Activated B cell treated with CpG ODN at 0.5 μM for 24 hours (primary cell): ENCODE results near the gene TBC1D16. TPM values are rescaled to one million over a fixed set of nuclear protein-coding genes. Genes with fewer than 3 reads are reported as not detected.

Experiments
- ATAC-seq: fragments of 200-7000 bp; cut with Tn5 transposase; one replicate; pipeline ENCODE4 v1.10.0; 2021; ENCODE audit warnings: low read depth, mild to moderate bottlenecking, moderate library complexity
- CTCF ChIA-PET: fragments of 350-600 bp; sonication (Branson Sonifier 250); formaldehyde crosslinking; loops from one replicate; lab custom pipeline; 2021; ENCODE audit warnings: antibody characterized with exemption; lab: Charles Lee
- POLR2A ChIA-PET: fragments of 350-600 bp; sonication (Branson Sonifier 250); formaldehyde crosslinking; loops from one replicate; lab custom pipeline; 2021; ENCODE audit warnings: antibody characterized with exemption; lab: Charles Lee
- DNase-seq: peaks from one replicate; pipeline ENCODE4 v3.0.0; 2022
- H3K27ac Mint-ChIP-seq: one replicate; pipeline ENCODE4 v1.8.0; 2020; ENCODE audit warnings: mixed read lengths
- H3K27me3 Mint-ChIP-seq: one replicate; pipeline ENCODE4 v1.8.0; 2021; ENCODE audit warnings: mixed read lengths
- H3K36me3 Mint-ChIP-seq: one replicate; pipeline ENCODE4 v1.8.0; 2021; ENCODE audit warnings: low read depth, mixed read lengths
- H3K4me1 Mint-ChIP-seq: one replicate; pipeline ENCODE4 v1.8.0; 2021; ENCODE audit warnings: mixed read lengths
- H3K4me3 Mint-ChIP-seq: one replicate; pipeline ENCODE4 v1.8.0; 2020; ENCODE audit warnings: mild to moderate bottlenecking, mixed read lengths
- H3K9me3 Mint-ChIP-seq: one replicate; pipeline ENCODE4 v1.8.0; 2020; ENCODE audit warnings: mixed read lengths
- CTCF ChIP-seq: fragments of 200-600 bp; IDR thresholded peaks from one replicate; pipeline ENCODE4 v1.8.0; 2022; ENCODE audit warnings: antibody characterized with exemption, mild to moderate bottlenecking
- intact Hi-C: fragments of 100-400 bp; cut with micrococcal nuclease; formaldehyde crosslinking; loops from one replicate; pipeline ENCODE4 v1.15.1; 2024
- total RNA-seq: library from RNA; stranded (reverse); gene quantifications from 2 replicates; pipeline ENCODE4 v1.2.3, GENCODE V29; 2022

Gene TBC1D16
- total RNA-seq, 1 donor from 2014 or later = 2.6 TPM

DNA sequence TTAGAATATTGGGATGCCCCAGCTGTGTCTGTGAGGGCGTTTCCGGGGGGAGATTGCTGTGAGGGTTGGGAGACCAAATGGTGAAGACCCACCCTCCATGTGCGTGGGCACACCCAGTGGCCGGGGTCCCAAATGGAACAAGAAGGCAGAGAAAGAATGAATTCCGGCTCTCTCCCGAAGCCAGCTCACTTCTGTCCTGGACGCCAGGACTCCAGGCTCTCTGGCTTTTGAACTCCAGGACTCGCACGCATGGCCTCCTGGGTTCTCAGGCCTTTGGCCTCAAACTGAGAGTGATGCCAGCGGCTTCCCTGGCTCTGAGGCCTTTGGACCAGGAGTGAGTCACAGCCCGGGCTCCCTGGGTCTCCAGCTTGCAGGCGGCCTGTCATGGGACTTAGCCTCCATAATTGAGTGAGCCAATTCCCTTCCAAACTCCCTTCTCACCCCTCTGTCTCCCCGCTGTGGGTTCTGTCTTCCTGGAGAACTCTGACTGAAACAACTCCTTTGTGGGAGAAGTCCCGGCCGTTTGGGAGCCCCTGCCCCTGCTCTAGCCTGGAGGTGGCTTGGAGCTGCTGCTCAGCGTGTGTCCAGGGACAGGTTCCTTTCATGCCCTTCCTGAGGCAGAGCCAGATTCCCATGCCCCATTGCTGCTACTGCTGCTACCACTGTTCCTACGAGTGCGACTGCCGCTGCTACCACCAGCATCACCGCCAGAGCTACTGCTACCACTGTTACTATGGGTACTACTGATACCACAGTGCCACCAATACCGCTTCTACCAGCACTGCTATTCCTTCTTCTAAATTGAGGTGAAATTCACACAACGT is 146.6 kb downstream of the TBC1D16 start:
- ATAC-seq (no peak), DNase-seq (no peak)
- ChIA-PET CTCF (no interaction called here), POLR2A (no interaction called here)
- peaks cover 41% of the 10 kb centered on the region for H3K27me3 Mint-ChIP-seq
- intact Hi-C loops = no loop called here
- no peak overlapping the region for H3K27ac Mint-ChIP-seq
- TF ChIP-seq CTCF = no peak
- no peaks in the 10 kb centered on the region for H3K36me3 Mint-ChIP-seq
- no peak overlapping the region for H3K4me3 Mint-ChIP-seq
- no peaks in the 10 kb centered on the region for H3K4me1 Mint-ChIP-seq
- no peaks in the 10 kb centered on the region for H3K9me3 Mint-ChIP-seq

DNA sequence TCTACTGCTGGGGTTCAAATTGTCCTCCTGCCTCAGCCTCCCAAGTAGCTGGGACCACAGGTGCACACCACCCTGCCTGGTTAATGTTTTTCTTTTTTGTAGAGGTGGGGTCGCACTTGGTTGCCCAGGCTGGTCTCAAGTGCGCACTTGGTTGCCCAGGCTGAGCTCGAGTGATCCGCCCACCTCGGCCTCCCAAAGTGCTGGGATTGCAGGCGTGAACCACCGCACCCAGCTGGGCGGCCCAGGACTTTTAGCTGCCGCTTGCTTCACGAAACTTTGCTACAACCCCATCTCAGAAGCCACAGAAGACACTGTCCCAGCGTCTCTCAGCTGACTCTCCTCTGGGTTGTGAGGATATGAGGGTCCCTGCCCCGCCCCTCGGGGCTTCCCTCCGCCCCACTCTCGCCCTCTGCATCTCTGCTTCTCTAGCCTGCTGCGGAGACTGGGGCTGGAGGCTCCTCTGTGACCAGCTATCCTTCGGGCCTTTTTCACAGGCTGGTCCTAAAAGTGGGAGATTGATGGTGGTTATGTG is 147.6 kb downstream of the TBC1D16 start:
- intact Hi-C loops = no loop called here
- ChIA-PET CTCF (no interaction called here), POLR2A (no interaction called here)
- Mint-ChIP-seq H3K27me3 (peaks cover 50% of the 10 kb centered on the region), H3K4me3 (no peak overlapping the region), H3K27ac (no peak overlapping the region), H3K4me1 (no peaks in the 10 kb centered on the region), H3K9me3 (no peaks in the 10 kb centered on the region), H3K36me3 (no peaks in the 10 kb centered on the region)
- ATAC-seq (no peak), DNase-seq (no peak)
- no peak for TF ChIP-seq CTCF

- H3K36me3 Mint-ChIP-seq = no peaks in the 10 kb centered on the region
- TF ChIP-seq CTCF = no peak
- H3K4me3 Mint-ChIP-seq = no peak overlapping the region
- H3K27ac Mint-ChIP-seq = no peak overlapping the region
- ATAC-seq (no peak), DNase-seq (no peak)
- H3K27me3 Mint-ChIP-seq = peaks cover 54% of the 10 kb centered on the region
- intact Hi-C loops = no loop called here
- H3K9me3 Mint-ChIP-seq = no peaks in the 10 kb centered on the region
- no peaks in the 10 kb centered on the region for H3K4me1 Mint-ChIP-seq
- CTCF ChIA-PET = no interaction called here
- POLR2A ChIA-PET = no interaction called here
These were observed 148.2 kb downstream of the TBC1D16 start for GRCh38 chr17:79887451-79887991.

DNA sequence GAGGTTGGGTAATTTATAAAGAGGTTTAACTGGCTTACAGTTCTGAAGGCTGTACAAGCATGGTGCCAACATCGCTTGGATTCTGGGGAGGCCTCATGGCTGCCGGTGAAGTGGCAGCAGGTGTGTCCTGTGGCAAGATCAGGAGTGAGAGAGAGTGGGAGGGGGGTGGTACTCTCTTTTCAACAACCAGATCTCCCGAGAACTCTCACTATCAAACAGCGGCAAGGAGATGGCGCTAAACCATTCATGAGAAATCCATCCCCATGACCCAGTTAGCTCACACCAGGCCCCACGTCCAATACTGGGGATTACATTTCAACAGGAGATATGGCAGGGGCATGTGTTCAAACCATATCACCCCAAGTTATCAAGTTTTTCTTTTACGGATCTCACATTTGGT is 152.5 kb downstream of the TBC1D16 start:
- Mint-ChIP-seq H3K36me3 (no peaks in the 10 kb centered on the region), H3K27ac (no peak overlapping the region), H3K9me3 (no peaks in the 10 kb centered on the region), H3K27me3 (peaks cover 41% of the 10 kb centered on the region), H3K4me1 (no peaks in the 10 kb centered on the region), H3K4me3 (no peak overlapping the region)
- ChIA-PET POLR2A (no interaction called here), CTCF (no interaction called here)
- DNase-seq (no peak), ATAC-seq (no peak)
- TF ChIP-seq CTCF = no peak
- intact Hi-C loops = no loop called here

Other genes with a start within 250 kb of the TBC1D16 start
- gene CBX8, start 238.8 kb downstream of the TBC1D16 start, total RNA-seq = 4.0 and 4.9 TPM in 2 replicates
- 55.6 and 56.3 TPM in 2 replicates for gene CBX4, start 196.4 kb downstream of the TBC1D16 start, total RNA-seq
- gene CCDC40, start 770 bp upstream of the TBC1D16 start, total RNA-seq = 0.46 and 0.55 TPM in 2 replicates
- 19.6 and 20.2 TPM in 2 replicates for gene GAA, start 65.7 kb upstream of the TBC1D16 start, total RNA-seq
- 84.0 and 88.1 TPM in 2 replicates for gene EIF4A3, start 111.3 kb upstream of the TBC1D16 start, total RNA-seq
- gene CARD14, start 134.2 kb upstream of the TBC1D16 start, total RNA-seq = not detected in 2 replicates
- gene SGSH, start 184.5 kb upstream of the TBC1D16 start, total RNA-seq = 38.8 and 41.3 TPM in 2 replicates
- 7.5 and 8.4 TPM in 2 replicates for gene SLC26A11, start 184.6 kb upstream of the TBC1D16 start, total RNA-seq
- 203 and 228 TPM in 2 replicates for gene RNF213, start 225.0 kb upstream of the TBC1D16 start, total RNA-seq